Lower leg skin (tissue), 3 donors: Measurements from ENCODE around the gene PTBP3.

Experiments used
- POLR2A ChIP-seq, 2 donors: fragments of 450-650 bp; IDR thresholded peaks; one replicate each; pipeline ENCODE4 v1.6.1; 2016 to 2017; ENCODE audit warnings: antibody characterized with exemption in 2 of 2, mild to moderate bottlenecking in 1 of 2, moderate library complexity in 1 of 2
- TF ChIP-seq, protein P1 (sequence below), 3 donors: fragments of 450-650 bp; IDR thresholded peaks; one replicate each; pipeline ENCODE4 v1.5.1; 2016; ENCODE audit warnings: antibody characterized with exemption in 3 of 3, mild to moderate bottlenecking in 3 of 3, moderate library complexity in 2 of 3

DNA sequence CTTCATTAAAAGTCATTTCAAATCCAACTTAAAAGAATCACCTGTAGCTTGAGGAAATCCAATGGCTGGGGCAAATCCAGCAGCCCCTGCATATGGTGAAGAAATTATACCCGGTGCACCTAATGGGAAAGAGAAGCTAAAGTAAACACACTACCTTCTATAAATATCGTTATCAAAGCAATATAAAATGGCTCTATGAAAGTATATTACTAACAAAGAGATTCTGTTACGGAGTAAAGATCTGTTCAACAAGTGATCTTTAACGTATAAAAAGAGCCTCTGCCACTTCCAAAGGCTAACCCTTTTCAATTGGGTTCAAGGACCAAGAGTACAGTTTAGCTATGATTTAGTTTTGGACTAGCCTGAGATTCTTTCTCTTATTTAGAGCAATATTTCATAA lies 98.6 kb downstream of the PTBP3 start:
- no peak for TF ChIP-seq POLR2A (IDR thresholded peaks at IDR 0.05)
- TF ChIP-seq, protein P1, sequence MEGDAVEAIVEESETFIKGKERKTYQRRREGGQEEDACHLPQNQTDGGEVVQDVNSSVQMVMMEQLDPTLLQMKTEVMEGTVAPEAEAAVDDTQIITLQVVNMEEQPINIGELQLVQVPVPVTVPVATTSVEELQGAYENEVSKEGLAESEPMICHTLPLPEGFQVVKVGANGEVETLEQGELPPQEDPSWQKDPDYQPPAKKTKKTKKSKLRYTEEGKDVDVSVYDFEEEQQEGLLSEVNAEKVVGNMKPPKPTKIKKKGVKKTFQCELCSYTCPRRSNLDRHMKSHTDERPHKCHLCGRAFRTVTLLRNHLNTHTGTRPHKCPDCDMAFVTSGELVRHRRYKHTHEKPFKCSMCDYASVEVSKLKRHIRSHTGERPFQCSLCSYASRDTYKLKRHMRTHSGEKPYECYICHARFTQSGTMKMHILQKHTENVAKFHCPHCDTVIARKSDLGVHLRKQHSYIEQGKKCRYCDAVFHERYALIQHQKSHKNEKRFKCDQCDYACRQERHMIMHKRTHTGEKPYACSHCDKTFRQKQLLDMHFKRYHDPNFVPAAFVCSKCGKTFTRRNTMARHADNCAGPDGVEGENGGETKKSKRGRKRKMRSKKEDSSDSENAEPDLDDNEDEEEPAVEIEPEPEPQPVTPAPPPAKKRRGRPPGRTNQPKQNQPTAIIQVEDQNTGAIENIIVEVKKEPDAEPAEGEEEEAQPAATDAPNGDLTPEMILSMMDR (IDR thresholded peaks at IDR 0.05), result no peak
